GM21723 (cell line): Measurements from ENCODE around the gene HNRNPAB.
"Not testable (repeated sequence)": the region's sequence is repeated elsewhere in the genome, so short reads cannot be mapped to it uniquely, and the experiment has no call there.

ENCODE experiments used
- ATAC-seq: cut with Tn5 transposase; IDR thresholded peaks from one replicate; pipeline ENCODE4 v1.9.1; 2021; ENCODE audit warnings: mild to moderate bottlenecking, moderate library complexity; ENCODE audit not compliant: unreplicated experiment

The HNRNPAB gene

GRCh38 chr5:178228609-178229008 is 24.3 kb downstream of the HNRNPAB start:
- ATAC-seq = no peak

DNA sequence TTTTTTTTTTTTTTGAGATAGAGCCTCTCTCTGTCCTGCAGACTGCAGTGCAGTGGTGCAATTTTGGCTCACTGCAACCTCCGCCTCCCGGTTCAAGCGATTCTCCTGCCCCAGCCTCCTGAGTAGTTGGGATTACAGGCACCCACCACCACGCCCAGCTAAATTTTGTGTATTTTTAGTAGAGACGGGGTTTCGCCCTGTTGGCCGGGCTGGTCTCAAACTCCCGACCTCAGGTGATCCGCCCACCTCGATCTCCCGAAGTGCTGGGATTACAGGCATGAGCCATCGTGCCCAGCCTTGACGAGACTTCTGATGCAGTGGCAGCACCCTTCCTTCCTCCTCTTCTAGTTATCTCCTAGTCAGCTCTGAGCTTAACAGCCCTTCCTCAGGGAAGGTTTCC is 24.8 kb downstream of the HNRNPAB start:
- not testable (repeated sequence) for ATAC-seq

GRCh38 chr5:178229861-178230260 is 25.5 kb downstream of the HNRNPAB start:
- no peak for ATAC-seq

DNA sequence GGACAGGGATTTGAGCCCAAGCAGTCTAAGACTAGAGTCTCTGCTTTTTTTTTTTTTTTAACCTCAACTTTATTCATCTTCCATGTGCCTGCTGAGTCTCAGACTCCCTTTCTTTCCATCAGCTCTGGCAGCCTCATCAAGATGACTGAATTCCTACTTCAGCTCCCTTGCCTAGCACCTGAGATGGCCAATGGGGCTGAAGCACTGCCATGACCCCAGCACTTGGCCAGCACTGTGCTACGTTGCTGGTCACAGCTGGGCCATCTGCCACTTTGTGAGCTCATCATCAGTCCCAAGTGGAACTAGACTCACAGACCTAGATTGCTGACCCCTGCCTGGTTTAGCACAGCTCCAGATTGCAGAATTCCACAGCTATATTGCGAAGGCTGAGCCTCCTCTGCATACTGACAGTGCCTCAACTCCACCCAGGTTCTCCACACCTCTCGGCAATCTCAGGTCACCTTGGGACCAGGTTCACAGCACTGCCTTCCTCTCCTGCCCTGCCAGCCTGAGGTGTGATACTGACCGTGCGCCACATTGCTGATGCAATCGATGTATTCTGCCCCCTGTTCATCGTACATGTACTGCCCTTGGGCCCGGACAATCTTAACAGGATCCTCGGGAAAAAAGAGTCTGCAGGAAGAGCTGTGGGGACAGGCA is 26.7 kb downstream of the HNRNPAB start:
- ATAC-seq = no peak

- peak; percentile 2 for ATAC-seq
Observed at GRCh38 chr5:178231539-178232123, 27.3 kb downstream of the HNRNPAB start.

GRCh38 chr5:178232124-178232919 is 28.0 kb downstream of the HNRNPAB start, which contains the start of gene PHYKPL:
Gene PHYKPL (minus strand): TSS chr5:178232802. CDS start chr5:178232550, 252 bp downstream.
- ATAC-seq = peak; percentile 71

- ATAC-seq = peak; percentile 24
Observed at GRCh38 chr5:178232920-178233429, 28.6 kb downstream of the HNRNPAB start.

- ATAC-seq = no peak
Observed at GRCh38 chr5:178234121-178234749, 29.9 kb downstream of the HNRNPAB start.

DNA sequence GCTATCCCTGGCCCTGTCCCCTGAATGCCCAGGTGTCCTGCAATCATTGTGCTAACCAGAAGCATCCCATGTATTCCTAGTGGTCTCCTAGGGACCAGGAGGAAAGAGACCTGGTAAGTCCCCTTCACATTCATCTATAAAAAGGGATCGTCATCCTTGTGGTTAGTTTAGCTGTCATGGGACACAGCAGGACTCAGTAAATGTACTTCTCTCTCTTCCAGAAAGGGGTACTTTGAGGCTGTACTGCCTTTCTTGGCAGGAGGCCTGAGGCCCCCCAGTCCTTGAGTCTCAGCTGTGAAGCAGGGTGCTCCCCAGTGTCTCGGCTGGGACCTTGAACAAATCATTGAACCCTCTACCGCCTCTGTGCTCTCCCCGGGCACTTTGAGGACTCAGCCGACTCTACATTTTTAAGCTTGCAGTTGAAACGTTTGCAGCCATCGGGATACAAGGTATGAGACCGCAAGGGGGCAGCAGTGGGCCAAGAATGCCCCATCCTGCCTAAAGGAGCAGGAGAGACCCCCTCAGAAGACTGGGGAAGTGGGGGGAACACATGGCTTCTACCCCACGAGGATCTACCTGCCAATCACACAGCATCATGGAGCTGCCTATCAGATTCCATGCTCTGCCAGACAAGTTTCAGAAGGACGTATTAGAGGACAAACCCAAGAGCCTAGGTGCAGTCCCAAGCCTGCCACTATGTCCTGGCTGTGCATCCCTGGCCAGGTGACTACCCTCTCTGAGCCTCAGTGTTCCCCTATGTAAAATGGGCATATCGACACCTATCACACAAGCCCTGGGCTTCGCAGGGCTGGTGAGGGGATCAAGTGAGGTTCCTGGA is 30.6 kb downstream of the HNRNPAB start:
- no peak for ATAC-seq

DNA sequence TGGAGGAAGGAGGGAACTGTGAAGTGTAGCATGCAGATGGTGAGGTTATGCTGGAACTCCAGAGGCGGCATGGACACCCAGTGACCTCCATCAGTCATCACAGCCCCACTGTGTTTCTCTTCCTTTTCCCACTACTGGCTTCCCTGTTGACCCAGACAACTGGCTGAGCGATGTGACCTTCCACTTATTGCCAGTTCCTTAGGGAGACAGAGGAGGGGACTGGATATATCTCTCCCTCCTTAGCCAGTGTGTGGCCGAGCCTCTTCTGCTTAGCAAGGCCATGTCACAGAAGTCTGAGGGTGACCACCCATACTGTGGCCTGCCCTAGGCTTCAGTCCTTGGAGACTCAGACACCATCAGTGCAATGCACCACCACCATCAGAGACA is 31.2 kb downstream of the HNRNPAB start:
- ATAC-seq = no peak

GRCh38 chr5:178236126-178236525 is 31.8 kb downstream of the HNRNPAB start:
- no peak for ATAC-seq

DNA sequence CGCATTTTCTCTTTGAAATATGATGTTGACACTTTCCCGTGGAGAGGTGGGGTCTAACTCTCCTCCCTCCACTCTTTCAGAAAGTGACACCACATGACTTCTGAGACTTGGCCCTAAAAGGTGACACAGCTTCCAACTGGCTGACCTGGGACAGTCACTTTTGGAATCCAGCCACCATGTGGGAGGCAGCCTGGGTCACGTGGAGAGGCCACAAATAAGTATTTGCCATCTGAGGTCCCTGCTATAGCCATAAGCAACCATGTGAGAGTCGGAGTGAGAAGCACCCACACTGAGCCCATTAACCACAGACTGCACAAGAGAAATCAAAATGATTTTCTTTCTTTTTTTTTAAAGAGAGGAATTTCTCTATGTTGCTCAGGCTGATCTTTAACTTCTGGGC is 32.3 kb downstream of the HNRNPAB start:
- ATAC-seq = no peak

- ATAC-seq = no peak
Observed at GRCh38 chr5:178237431-178238312, 33.3 kb downstream of the HNRNPAB start.

- ATAC-seq = no peak
Observed at GRCh38 chr5:178238313-178238635, 33.9 kb downstream of the HNRNPAB start.

DNA sequence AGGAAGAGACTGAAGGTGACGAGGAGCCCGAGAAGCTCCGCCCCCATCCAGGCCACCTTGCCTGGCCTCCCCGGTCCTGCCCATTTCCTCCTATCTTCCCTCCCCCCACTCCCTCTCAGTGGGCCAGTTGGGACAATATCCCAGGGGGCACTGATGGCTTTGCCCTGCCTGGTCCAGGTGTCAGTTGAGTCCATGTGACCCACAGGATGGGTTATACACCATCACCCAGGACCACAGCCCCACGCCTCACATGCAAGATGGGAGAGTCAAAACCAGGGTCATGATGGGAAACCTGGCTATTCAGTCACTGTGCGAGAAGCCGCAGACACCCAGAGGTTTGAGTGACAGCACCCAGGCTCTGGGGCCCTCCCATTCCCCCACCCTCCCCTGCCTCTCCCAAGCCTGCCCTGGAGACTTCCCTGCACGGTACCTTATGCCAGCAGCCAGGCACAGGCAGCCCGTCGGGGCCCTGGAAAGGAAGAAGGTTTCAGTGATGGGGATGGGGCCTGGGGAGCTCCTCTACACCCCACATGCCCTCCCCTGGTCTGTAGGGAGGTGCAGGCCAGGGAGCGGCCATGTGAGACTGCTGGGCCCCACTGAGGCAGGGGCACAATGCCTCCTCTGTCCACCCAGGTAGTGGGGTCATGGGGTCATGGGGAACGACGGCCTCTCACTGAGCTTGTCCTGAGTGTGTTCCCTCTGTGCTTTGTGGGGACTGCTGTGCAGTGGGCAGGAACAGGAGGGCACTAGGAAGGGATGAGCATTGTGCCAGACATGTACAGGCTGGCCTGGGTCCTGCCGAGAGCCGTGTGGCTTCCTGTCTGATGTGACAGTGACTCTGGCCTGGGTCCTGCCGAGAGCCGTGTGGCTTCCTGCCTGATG is 34.6 kb downstream of the HNRNPAB start:
- ATAC-seq = no peak

- ATAC-seq = not testable (repeated sequence)
Observed at GRCh38 chr5:178239626-178240301, 35.4 kb downstream of the HNRNPAB start.

DNA sequence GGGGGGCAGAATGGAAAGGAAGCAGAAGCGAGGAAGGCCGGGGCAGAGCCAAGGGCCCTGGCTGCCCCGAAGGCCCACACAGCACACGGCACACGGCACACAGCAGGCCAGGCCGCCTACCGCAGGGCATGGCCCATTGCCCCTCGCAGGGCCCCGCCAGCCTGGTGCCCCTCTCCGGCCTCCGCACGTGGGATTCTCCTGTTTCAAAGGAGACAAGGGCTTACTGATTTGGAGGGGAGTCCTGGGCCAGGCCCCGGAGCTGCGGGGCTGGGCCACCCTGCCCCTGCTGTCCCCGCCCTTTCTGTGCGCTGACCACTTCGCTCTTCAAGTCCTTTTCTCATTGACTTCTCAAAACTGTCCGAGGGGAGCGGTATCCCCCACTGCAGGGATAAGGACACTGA is 36.0 kb downstream of the HNRNPAB start:
- ATAC-seq = no peak

- ATAC-seq = no peak
Observed at GRCh38 chr5:178240766-178241165, 36.4 kb downstream of the HNRNPAB start.
